Kidney (tissue), 14 donors: Measurements from ENCODE around the gene PDHB. TPM values are rescaled to one million over a fixed set of nuclear protein-coding genes. Genes with fewer than 3 reads are reported as not detected.

Experiments
- DNase-seq, 5 donors: peaks; one replicate each; pipeline ENCODE4 v3.0.0-alpha.2; 2013 to 2020
- FAIRE-seq: peaks from 2 replicates; lab custom pipeline; 2012; peaks lifted over from hg19 to GRCh38; lab: Jason Lieb, UNC
- H3K27ac ChIP-seq, 2 donors: one replicate each; pipeline ENCODE4 v1.7.0; 2013; ENCODE audit warnings: low read depth in 2 of 2, low read length in 2 of 2, inconsistent platforms in 1 of 2
- H3K27me3 ChIP-seq: one replicate; pipeline ENCODE4 v1.7.1; 2013; ENCODE audit warnings: low read length, inconsistent platforms; ENCODE audit not compliant: control insufficient read depth, insufficient read depth
- H3K36me3 ChIP-seq, 3 donors: one replicate each; pipeline versions ENCODE4 v1.7.0 to v1.7.1; 2013; ENCODE audit warnings: low read length in 3 of 3, control low read depth in 1 of 3, inconsistent platforms in 1 of 3; ENCODE audit not compliant: insufficient read depth in 3 of 3, control insufficient read depth in 2 of 3
- H3K4me1 ChIP-seq, 3 donors: one replicate each; pipeline versions ENCODE4 v1.7.0 to v1.7.1; 2013; ENCODE audit warnings: low read length in 3 of 3, inconsistent platforms in 1 of 3, low read depth in 1 of 3; ENCODE audit not compliant: control insufficient read depth in 2 of 3, insufficient read depth in 2 of 3
- H3K4me3 ChIP-seq, 3 donors: one replicate each; pipeline versions ENCODE4 v1.7.0 to v1.8.1; 2013; ENCODE audit warnings: low read length in 3 of 3, control low read depth in 1 of 3, inconsistent platforms in 1 of 3
- H3K9ac ChIP-seq, 3 donors: one replicate each; pipeline versions ENCODE4 v1.7.0 to v1.7.1; 2013; ENCODE audit warnings: low read length in 3 of 3, control low read depth in 1 of 3, inconsistent platforms in 1 of 3
- H3K9me3 ChIP-seq, 3 donors: one replicate each; pipeline versions ENCODE4 v1.7.0 to v1.7.1; 2013; ENCODE audit warnings: low read length in 3 of 3, control low read depth in 1 of 3, inconsistent platforms in 1 of 3; ENCODE audit not compliant: control insufficient read depth in 2 of 3, insufficient read depth in 1 of 3
- intact Hi-C: fragments of 100-400 bp; cut with DNase I; formaldehyde crosslinking; loops from one replicate; pipeline ENCODE4 v1.11.1; 2022
- polyA plus RNA-seq: library from polyadenylated mRNA; stranded (reverse); fragments of 350-450 nt; fragmentation: Illumina TruSeq; extraction: RNeasy Lipid Tissue Mini Kit (QIAGEN cat#74804); gene quantifications from one replicate; pipeline ENCODE4 v1.2.3, GENCODE V29; 2014; ENCODE audit warnings: low read depth, low replicate concordance; ENCODE audit not compliant: insufficient read depth
- total RNA-seq: library from RNA; stranded (reverse); fragmentation: NEBNext Ultra II Directional; extraction: Animal tissue kit (Norgen Biotek cat#: 25700); gene quantifications from one replicate; pipeline ENCODE4 v1.2.1, GENCODE V29; 2021
- TF ChIP-seq, protein P1 (sequence below): IDR thresholded peaks from 3 replicates; pipeline ENCODE4 v1.5.1; 2012; ENCODE audit warnings: mild to moderate bottlenecking, moderate library complexity, borderline replicate concordance; ENCODE audit not compliant: insufficient read depth; ENCODE audit errors: extremely low read depth
- donor health status: control.
- donor health status: control.
- donor health status: control.
- donor health status: control.
- donor health status: control.
- donor health status: DM: yes; HTN: yes; CAD: no.
- donor health status: Normal renal cell carcinoma (clear cell type).

Gene PDHB
- total and polyA plus RNA-seq, 2 donors from 2014 or later = 71.7 to 138 TPM

DNA sequence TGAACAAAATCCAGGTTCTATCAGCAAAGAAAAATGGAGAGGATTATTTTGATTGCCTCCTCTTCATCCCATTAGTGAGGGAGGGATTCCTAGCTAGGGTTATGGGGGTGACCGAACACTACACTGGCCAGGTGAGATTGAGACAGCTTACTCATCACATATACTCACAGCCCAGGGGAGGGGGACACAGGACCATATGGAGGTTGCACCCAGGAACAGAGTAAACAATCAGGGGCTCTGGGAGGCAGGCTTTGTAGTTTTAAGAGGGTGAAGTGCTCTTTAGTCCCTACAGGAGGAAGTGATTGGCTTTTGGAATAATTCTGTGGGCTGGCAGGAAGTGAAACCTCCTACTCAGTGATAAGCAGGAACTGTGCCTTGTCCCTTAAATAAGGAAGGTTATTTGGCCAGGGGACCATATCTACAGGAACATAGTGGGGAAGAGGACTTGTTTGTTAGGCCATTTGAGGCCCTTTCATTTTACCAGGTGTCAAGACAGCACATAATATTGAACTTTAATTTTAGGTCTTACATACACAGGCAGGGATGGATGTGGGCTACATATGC, 40.8 kb upstream of the PDHB start:
- H3K4me1 ChIP-seq = peaks cover 0 to 17% (median 10%) of the 10 kb centered on the region in 3 donors
- H3K4me3 ChIP-seq = no peak overlapping the region
- intact Hi-C loops = no loop called here
- no peak for FAIRE-seq
- no peaks in the 10 kb centered on the region for H3K27me3 ChIP-seq
- no peaks in the 10 kb centered on the region for H3K36me3 ChIP-seq
- no peak overlapping the region for H3K9ac ChIP-seq
- TF ChIP-seq, protein P1, sequence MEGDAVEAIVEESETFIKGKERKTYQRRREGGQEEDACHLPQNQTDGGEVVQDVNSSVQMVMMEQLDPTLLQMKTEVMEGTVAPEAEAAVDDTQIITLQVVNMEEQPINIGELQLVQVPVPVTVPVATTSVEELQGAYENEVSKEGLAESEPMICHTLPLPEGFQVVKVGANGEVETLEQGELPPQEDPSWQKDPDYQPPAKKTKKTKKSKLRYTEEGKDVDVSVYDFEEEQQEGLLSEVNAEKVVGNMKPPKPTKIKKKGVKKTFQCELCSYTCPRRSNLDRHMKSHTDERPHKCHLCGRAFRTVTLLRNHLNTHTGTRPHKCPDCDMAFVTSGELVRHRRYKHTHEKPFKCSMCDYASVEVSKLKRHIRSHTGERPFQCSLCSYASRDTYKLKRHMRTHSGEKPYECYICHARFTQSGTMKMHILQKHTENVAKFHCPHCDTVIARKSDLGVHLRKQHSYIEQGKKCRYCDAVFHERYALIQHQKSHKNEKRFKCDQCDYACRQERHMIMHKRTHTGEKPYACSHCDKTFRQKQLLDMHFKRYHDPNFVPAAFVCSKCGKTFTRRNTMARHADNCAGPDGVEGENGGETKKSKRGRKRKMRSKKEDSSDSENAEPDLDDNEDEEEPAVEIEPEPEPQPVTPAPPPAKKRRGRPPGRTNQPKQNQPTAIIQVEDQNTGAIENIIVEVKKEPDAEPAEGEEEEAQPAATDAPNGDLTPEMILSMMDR = no peak
- DNase-seq = no peak
- H3K9me3 ChIP-seq = no peaks in the 10 kb centered on the region
- H3K27ac ChIP-seq = no peak overlapping the region

DNA sequence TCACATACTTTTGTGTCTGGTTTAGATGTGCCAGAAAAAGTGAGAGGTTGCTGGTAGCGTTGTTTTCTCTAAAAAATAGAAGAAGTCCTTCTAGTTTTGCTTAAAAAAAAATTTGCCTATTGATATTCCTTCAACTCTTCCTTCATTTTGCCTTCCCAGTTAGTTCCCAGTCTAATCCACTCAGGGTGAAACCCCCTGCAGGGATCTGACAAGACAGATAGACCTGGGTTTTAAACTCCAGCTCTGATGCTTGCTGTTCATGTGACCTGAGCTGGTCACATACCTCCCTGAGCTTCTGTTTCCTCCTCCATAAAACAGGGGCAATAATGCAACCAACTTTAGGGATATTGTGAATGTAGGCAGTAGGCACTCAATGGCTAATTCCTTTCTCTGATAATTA, 39.6 kb upstream of the PDHB start:
- intact Hi-C loops = no loop called here
- FAIRE-seq (no peak), DNase-seq (no peak)
- Histone ChIP-seq H3K4me3 (no peak overlapping the region), H3K9ac (no peak overlapping the region), H3K9me3 (no peaks in the 10 kb centered on the region), H3K4me1 (peaks cover 0 to 17% (median 10%) of the 10 kb centered on the region in 3 donors), H3K36me3 (no peaks in the 10 kb centered on the region), H3K27ac (no peak overlapping the region), H3K27me3 (no peaks in the 10 kb centered on the region)
- TF ChIP-seq, protein P1 = no peak

DNA sequence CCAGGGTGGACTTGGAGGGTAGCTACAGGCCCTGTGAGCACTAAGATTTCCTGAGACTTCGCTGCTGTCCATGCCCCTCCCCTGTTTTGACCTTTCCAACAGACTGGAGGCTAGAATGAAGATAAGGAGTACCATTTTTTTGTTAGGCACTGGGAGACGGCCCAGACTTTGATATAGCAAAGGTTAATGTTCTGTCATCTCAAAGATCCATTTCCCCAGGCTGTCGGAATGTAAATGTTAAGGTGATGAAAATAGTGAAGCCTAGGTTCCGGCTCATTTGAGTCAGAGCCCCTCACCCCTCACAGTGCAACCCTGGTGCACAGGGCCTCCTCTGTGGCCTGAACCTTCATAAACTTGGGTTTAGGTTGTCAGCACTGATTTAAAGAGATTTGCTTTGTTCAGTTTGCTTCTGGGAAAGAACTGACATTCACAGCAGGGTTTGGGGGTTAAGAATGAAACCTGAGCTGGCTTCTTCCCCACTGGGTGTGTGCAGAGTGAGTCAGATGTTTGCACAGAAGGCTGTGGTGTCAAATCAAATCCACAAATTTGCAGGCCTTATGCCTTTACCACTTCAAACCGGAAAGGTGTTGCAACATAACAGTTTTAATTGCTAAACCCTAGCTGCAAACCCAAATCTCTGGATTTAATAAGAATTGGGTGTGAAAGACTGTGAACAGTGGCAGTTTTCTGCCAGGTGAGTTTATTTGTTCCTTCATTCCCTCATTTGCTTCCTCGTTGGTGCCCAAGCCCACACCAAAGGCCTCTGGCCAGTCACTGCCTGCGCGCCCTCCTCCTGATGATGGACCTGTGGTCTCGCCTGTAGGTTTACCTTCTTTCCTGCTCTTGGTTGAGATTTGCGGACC, 37.6 kb upstream of the PDHB start:
- intact Hi-C loops = no loop called here
- FAIRE-seq (no peak), DNase-seq (peak in 4 of 5 donors; percentile 59 to 84 (median 75))
- TF ChIP-seq, protein P1 = no peak
- Histone ChIP-seq H3K9me3 (no peaks in the 10 kb centered on the region), H3K27ac (peak overlapping the region; percentile 76 to 80), H3K4me1 (peaks cover 0 to 17% (median 10%) of the 10 kb centered on the region in 3 donors), H3K9ac (no peak overlapping the region), H3K4me3 (no peak overlapping the region), H3K36me3 (no peaks in the 10 kb centered on the region), H3K27me3 (no peaks in the 10 kb centered on the region)
